HepG2 (cell line): ENCODE results near the gene DDAH1. TPM values are rescaled to one million over a fixed set of nuclear protein-coding genes. Genes with fewer than 3 reads are reported as not detected.

ENCODE experiments used
- CENPX ChIP-seq: sonication (generic); formaldehyde crosslinking; IDR thresholded peaks from 2 replicates; pipeline ENCODE4 v1.9.0; 2021; ENCODE audit warnings: mild to moderate bottlenecking, missing genetic modification reagents, moderate library complexity
- CREB1 ChIP-seq, 2 experiments: fragments of 450-650 bp in 1 of 2; IDR thresholded peaks; 2 replicates each; pipeline ENCODE4 v1.6.1; 2016 to 2017; ENCODE audit warnings: control low read depth in 1 of 2, mild to moderate bottlenecking in 1 of 2, missing compliant biosample characterization in 1 of 2, missing genetic modification characterization in 1 of 2
- HNF4G ChIP-seq, 2 experiments: sonication (generic) in 1 of 2; formaldehyde crosslinking in 1 of 2; IDR thresholded peaks; 2 replicates each; pipeline versions ENCODE4 v1.4.0 to v1.6.1; 2011 to 2020; ENCODE audit warnings: borderline replicate concordance in 2 of 2, low read depth in 2 of 2, mild to moderate bottlenecking in 2 of 2, low read length in 1 of 2, missing genetic modification reagents in 1 of 2, moderate library complexity in 1 of 2
- MED8 ChIP-seq: sonication (generic); formaldehyde crosslinking; IDR thresholded peaks from 2 replicates; pipeline ENCODE4 v1.8.1; 2023; ENCODE audit warnings: mild to moderate bottlenecking, missing genetic modification reagents; ENCODE audit not compliant: insufficient replicate concordance
- MTA1 ChIP-seq: sonication (generic); formaldehyde crosslinking; IDR thresholded peaks from 2 replicates; pipeline ENCODE4 v1.4.0; 2020; ENCODE audit warnings: missing genetic modification reagents, mild to moderate bottlenecking, borderline replicate concordance
- ZNF30 ChIP-seq: sonication (generic); formaldehyde crosslinking; IDR thresholded peaks from 2 replicates; pipeline ENCODE4 v1.5.0; 2020; ENCODE audit warnings: mild to moderate bottlenecking, missing genetic modification reagents
- ZNF350 ChIP-seq: sonication (generic); formaldehyde crosslinking; IDR thresholded peaks from 2 replicates; pipeline ENCODE4 v1.4.0; 2020; ENCODE audit warnings: mild to moderate bottlenecking, low read depth, missing genetic modification reagents, borderline replicate concordance
- ZNF644 ChIP-seq: IDR thresholded peaks from 2 replicates; pipeline ENCODE4 v1.6.1; 2016; ENCODE audit warnings: low read depth
- ZNF782 ChIP-seq: sonication (generic); formaldehyde crosslinking; IDR thresholded peaks from 2 replicates; pipeline ENCODE4 v1.4.0; 2020; ENCODE audit warnings: missing genetic modification reagents, mild to moderate bottlenecking, borderline replicate concordance
- polyA plus RNA-seq, 8 experiments: library from polyadenylated mRNA; depleted of rRNA in 3 of 8; stranded (reverse) in 7 of 8; unstranded in 1 of 8; fragments of >200 nt; fragmentation: Illumina TruSeq in 4 of 8; extraction: Trizol in 4 of 8; gene quantifications; 2 replicates each; pipeline versions ENCODE4 v1.2.1 to v1.2.3, GENCODE V29; 2011 to 2016; ENCODE audit warnings: low read depth in 4 of 8, missing spikeins in 1 of 8, mixed read lengths in 1 of 8; ENCODE audit not compliant: insufficient read depth in 1 of 8
- total RNA-seq, 5 experiments: library from RNA; depleted of rRNA; stranded (reverse); fragments of >200 nt; fragmentation: Illumina TruSeq; extraction: Trizol; gene quantifications; 2 replicates each; pipeline ENCODE4 v1.2.3, GENCODE V29; 2016; ENCODE audit warnings: low read depth in 1 of 5
- TF ChIP-seq, protein P1 (sequence below): sonication (generic); formaldehyde crosslinking; conservative IDR thresholded peaks from 2 replicates; pipeline ENCODE4 v1.4.0; 2020; ENCODE audit warnings: mild to moderate bottlenecking, missing genetic modification reagents, moderate library complexity
- TF ChIP-seq, protein P2 (sequence below): sonication (generic); formaldehyde crosslinking; IDR thresholded peaks from 2 replicates; pipeline ENCODE4 v1.5.0; 2020; ENCODE audit warnings: mild to moderate bottlenecking, missing genetic modification reagents
- TF ChIP-seq, protein P3 (sequence below): sonication (generic); formaldehyde crosslinking; IDR thresholded peaks from 2 replicates; pipeline ENCODE4 v1.5.1; 2020; ENCODE audit warnings: missing genetic modification reagents, mild to moderate bottlenecking, borderline replicate concordance
- TF ChIP-seq, protein P4 (sequence below): sonication (generic); formaldehyde crosslinking; IDR thresholded peaks from 2 replicates; pipeline ENCODE4 v1.4.0; 2020; ENCODE audit warnings: mild to moderate bottlenecking, missing genetic modification reagents
- TF ChIP-seq, protein P5 (sequence below): sonication (generic); formaldehyde crosslinking; IDR thresholded peaks from 2 replicates; pipeline ENCODE4 v1.4.0; 2020; ENCODE audit warnings: mild to moderate bottlenecking, missing genetic modification reagents
- TF ChIP-seq, protein P6 (sequence below): sonication (generic); formaldehyde crosslinking; IDR thresholded peaks from 2 replicates; pipeline ENCODE4 v1.4.0; 2020; ENCODE audit warnings: low read depth, mild to moderate bottlenecking, missing genetic modification reagents

DDAH1 gene
- total and polyA plus RNA-seq, 2 of the 13 experiments (the other 11 are each of a cell fraction or from before 2014, with no cell fraction given) = 39.7 to 64.4 TPM

DNA sequence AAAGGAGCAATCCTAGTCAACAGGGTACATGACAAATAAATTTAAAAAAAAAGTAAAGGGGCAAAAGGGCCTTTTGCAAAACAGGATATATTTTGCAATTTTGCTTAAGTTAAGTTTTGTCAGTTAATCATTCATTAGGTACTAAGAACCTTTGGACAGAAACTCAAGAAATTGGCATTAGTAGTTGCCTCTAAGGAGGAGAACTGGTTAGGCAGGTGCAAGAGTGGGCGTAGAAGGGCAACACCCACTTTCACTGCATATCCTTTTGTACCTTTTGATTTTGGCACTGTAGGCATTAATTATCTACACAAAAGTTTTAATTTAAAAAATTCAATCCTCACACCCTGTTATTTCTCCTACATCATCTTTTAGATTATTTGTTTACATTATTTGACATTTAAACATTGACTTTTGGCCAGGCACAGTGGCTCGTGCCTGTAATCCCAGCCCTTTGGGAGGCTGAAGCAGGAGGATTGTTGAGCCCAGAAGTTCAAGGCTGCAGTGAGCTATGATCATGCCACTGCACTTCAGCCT is 4.3 kb downstream of the DDAH1 start (continued):
- TF ChIP-seq, protein P1, sequence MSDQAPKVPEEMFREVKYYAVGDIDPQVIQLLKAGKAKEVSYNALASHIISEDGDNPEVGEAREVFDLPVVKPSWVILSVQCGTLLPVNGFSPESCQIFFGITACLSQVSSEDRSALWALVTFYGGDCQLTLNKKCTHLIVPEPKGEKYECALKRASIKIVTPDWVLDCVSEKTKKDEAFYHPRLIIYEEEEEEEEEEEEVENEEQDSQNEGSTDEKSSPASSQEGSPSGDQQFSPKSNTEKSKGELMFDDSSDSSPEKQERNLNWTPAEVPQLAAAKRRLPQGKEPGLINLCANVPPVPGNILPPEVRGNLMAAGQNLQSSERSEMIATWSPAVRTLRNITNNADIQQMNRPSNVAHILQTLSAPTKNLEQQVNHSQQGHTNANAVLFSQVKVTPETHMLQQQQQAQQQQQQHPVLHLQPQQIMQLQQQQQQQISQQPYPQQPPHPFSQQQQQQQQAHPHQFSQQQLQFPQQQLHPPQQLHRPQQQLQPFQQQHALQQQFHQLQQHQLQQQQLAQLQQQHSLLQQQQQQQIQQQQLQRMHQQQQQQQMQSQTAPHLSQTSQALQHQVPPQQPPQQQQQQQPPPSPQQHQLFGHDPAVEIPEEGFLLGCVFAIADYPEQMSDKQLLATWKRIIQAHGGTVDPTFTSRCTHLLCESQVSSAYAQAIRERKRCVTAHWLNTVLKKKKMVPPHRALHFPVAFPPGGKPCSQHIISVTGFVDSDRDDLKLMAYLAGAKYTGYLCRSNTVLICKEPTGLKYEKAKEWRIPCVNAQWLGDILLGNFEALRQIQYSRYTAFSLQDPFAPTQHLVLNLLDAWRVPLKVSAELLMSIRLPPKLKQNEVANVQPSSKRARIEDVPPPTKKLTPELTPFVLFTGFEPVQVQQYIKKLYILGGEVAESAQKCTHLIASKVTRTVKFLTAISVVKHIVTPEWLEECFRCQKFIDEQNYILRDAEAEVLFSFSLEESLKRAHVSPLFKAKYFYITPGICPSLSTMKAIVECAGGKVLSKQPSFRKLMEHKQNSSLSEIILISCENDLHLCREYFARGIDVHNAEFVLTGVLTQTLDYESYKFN (CRISPR knock-in tag) = peak; percentile 89
- TF ChIP-seq, protein P2, sequence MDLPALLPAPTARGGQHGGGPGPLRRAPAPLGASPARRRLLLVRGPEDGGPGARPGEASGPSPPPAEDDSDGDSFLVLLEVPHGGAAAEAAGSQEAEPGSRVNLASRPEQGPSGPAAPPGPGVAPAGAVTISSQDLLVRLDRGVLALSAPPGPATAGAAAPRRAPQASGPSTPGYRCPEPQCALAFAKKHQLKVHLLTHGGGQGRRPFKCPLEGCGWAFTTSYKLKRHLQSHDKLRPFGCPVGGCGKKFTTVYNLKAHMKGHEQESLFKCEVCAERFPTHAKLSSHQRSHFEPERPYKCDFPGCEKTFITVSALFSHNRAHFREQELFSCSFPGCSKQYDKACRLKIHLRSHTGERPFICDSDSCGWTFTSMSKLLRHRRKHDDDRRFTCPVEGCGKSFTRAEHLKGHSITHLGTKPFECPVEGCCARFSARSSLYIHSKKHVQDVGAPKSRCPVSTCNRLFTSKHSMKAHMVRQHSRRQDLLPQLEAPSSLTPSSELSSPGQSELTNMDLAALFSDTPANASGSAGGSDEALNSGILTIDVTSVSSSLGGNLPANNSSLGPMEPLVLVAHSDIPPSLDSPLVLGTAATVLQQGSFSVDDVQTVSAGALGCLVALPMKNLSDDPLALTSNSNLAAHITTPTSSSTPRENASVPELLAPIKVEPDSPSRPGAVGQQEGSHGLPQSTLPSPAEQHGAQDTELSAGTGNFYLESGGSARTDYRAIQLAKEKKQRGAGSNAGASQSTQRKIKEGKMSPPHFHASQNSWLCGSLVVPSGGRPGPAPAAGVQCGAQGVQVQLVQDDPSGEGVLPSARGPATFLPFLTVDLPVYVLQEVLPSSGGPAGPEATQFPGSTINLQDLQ (CRISPR knock-in tag) = no peak
- TF ChIP-seq ZNF644 (CRISPR knock-in tag) (no peak), MTA1 (CRISPR knock-in tag) (no peak), CREB1 (IDR thresholded peaks at IDR 0.05) (no peak), CREB1 (CRISPR knock-in tag; IDR thresholded peaks at IDR 0.05) (peak; percentile 36; the same call in 1 of the 2 replicates), ZNF782 (CRISPR knock-in tag) (no peak), ZNF30 (CRISPR knock-in tag) (no peak), ZNF350 (no peak), CENPX (CRISPR knock-in tag) (no peak), HNF4G (IDR thresholded peaks at IDR 0.05; ENCODE audit: borderline replicate concordance, low read depth, low read length) (peak; percentile 86), HNF4G (CRISPR knock-in tag; IDR thresholded peaks at IDR 0.05; ENCODE audit: borderline replicate concordance, low read depth) (no peak), MED8 (CRISPR knock-in tag) (no peak)
- TF ChIP-seq, protein P3, sequence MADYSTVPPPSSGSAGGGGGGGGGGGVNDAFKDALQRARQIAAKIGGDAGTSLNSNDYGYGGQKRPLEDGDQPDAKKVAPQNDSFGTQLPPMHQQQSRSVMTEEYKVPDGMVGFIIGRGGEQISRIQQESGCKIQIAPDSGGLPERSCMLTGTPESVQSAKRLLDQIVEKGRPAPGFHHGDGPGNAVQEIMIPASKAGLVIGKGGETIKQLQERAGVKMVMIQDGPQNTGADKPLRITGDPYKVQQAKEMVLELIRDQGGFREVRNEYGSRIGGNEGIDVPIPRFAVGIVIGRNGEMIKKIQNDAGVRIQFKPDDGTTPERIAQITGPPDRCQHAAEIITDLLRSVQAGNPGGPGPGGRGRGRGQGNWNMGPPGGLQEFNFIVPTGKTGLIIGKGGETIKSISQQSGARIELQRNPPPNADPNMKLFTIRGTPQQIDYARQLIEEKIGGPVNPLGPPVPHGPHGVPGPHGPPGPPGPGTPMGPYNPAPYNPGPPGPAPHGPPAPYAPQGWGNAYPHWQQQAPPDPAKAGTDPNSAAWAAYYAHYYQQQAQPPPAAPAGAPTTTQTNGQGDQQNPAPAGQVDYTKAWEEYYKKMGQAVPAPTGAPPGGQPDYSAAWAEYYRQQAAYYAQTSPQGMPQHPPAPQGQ (CRISPR knock-in tag) = no peak
- TF ChIP-seq, protein P4, sequence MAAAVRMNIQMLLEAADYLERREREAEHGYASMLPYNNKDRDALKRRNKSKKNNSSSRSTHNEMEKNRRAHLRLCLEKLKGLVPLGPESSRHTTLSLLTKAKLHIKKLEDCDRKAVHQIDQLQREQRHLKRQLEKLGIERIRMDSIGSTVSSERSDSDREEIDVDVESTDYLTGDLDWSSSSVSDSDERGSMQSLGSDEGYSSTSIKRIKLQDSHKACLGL = no peak
- TF ChIP-seq, protein P5, sequence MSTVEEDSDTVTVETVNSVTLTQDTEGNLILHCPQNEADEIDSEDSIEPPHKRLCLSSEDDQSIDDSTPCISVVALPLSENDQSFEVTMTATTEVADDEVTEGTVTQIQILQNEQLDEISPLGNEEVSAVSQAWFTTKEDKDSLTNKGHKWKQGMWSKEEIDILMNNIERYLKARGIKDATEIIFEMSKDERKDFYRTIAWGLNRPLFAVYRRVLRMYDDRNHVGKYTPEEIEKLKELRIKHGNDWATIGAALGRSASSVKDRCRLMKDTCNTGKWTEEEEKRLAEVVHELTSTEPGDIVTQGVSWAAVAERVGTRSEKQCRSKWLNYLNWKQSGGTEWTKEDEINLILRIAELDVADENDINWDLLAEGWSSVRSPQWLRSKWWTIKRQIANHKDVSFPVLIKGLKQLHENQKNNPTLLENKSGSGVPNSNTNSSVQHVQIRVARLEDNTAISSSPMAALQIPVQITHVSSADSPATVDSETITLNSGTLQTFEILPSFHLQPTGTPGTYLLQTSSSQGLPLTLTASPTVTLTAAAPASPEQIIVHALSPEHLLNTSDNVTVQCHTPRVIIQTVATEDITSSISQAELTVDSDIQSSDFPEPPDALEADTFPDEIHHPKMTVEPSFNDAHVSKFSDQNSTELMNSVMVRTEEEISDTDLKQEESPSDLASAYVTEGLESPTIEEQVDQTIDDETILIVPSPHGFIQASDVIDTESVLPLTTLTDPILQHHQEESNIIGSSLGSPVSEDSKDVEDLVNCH (CRISPR knock-in tag) = no peak
- TF ChIP-seq, protein P6, sequence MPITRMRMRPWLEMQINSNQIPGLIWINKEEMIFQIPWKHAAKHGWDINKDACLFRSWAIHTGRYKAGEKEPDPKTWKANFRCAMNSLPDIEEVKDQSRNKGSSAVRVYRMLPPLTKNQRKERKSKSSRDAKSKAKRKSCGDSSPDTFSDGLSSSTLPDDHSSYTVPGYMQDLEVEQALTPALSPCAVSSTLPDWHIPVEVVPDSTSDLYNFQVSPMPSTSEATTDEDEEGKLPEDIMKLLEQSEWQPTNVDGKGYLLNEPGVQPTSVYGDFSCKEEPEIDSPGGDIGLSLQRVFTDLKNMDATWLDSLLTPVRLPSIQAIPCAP (CRISPR knock-in tag) = no peak
